Activated CD4-positive, alpha-beta T cell treated with anti-CD3 and anti-CD28 coated beads, Interleukin-10, Interleukin-2, amounts not matched to agents 100 ng/mL and 50 ng/mL, durations not matched to agents 16 hours and 8 hours (primary cell): ENCODE results near the gene KLHL30.

Experiments used
- DNase-seq: peaks from one replicate; pipeline ENCODE4 v3.0.0-alpha.2; 2020

Gene KLHL30

GRCh38 chr2:238151205-238151604 is 12.7 kb downstream of the KLHL30 start:
- DNase-seq = no peak

DNA sequence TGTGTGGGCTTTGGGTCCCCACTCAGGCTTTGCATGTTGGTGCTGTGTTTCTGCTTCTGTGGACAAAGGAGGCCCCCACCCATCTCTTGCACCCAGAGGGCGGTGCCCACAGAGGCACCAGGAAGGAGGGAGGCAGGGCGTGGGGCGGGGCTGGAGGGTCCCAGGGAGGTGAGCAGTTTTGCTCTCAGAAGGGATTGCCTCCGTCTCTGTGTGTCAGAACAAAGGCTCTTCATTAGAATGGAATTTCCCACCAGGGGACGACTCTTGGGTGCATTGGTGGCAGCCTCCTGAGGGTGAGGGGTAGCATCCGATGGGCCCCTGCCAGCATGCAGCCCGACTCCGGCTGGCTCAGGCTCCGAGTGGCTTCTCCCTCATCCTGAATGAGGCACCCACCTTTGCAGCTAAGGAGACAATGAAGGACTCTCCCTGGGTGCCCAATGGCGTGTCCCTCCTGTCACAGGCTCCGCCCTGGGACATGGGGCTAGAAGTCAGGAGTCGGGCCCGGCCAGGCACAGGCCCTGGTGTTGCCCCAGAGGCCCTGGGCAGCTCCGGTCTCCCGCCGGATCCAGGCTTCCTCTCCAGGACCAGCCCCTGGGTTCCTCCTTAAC is 13.3 kb downstream of the KLHL30 start:
- DNase-seq = no peak

DNA sequence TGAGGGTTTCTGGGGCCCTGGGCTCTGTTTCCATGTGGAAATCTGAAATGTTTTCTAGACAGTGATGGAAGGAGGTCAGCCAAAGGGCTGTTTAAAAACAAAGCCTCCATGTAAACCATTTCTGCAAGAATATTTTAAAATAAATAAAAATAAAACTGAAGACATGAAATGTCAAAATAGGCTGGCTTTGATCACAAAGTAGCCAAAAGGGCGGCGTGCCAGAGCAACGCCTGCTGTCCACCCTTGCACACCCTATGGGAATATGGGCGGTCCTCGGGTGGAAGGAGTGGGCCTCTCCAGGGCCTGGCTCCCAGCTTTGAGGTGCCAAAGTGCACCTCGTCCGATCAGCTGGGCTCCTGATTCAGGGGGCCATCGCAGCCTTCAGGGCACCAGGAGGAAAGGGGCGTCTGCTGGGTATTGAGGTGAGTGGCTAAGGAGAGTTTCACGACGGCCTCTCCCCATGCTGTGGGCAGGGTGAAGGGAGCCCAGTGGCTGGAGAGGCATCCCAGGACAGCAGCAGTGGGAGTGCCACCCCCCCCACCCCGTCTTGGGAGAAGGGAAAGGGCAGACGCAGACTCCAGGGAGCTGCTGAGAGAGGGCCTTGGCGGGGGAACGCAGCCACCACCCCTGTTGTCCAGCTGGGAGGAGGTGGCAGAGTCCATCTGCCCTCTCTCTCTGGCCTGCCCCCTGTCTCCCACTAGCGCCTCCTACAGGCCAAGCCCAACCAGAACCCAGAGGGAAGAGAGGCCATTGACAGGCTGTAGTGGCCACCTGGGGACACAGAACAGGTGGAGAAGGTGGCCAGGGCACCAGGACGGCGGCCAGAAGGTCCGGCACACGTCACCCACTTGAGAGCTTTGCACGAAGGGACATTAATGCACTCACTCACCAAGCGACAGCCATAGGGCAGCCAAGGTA is 14.6 kb downstream of the KLHL30 start:
- DNase-seq = no peak

- no peak for DNase-seq
Measured at GRCh38 chr2:238154570-238154969, 16.1 kb downstream of the KLHL30 start.

- no peak for DNase-seq
Measured at GRCh38 chr2:238155051-238155760, 16.7 kb downstream of the KLHL30 start.

- no peak for DNase-seq
Measured at GRCh38 chr2:238155761-238156694, 17.6 kb downstream of the KLHL30 start.

DNA sequence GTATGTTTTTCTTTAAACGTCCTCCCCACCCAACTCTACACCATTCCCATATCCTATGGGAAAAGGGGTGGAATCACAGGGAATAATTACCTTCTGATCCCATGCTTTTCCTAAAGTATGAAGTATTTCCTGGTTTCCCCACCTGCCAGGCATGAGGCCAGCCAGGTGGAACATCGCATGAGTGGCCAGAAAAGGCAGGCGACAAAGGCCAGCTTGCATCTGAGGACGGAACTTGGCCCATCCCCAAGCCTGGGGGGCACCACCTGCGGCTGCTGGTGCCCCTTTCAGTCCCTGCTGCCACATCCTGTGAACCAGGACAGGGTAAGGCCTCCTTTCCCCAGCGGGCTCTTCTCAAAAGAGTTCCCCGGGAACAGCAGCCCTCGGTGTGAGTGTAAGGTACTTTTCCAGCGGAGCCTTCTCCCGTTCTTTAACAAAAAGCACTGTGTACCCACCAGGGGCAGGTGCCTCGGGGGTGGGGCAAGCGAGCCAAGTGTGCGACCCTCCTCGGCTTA is 19.1 kb downstream of the KLHL30 start:
- DNase-seq = no peak

GRCh38 chr2:238158018-238158508 is 19.6 kb downstream of the KLHL30 start:
- DNase-seq = no peak

- peak; percentile 60 for DNase-seq
Measured at GRCh38 chr2:238158509-238159070, 20.1 kb downstream of the KLHL30 start, which contains the start of gene ERFE. Gene ERFE, plus strand, starts transcription at chr2:238158970. Its CDS starts 38 bp downstream, at chr2:238159008.

DNA sequence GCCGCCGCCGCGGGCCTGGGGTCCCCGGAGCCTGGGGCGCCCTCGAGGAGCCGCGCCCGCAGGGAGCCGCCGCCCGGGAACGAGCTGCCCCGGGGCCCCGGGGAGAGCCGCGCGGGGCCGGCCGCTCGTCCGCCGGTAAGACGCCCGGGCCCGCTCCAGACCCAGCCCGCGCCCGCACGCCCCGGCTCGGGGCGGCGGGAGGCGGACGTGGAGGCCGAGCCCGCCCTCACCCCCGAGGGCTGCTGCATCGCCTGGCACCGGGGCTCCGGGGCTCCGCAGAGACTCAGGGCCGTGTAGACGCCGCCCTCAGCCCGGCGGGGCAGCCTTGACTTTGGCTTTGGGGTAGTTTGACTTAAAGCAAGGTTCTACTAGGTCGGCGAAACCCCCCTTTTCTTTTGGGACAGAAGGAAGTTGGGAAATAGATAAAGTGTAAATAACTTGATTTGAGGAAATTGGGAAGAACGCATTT is 20.6 kb downstream of the KLHL30 start:
- DNase-seq = peak; percentile 23

GRCh38 chr2:238159661-238160205 is 21.3 kb downstream of the KLHL30 start:
- no peak for DNase-seq

- no peak for DNase-seq
Measured at GRCh38 chr2:238160206-238161129, 22.0 kb downstream of the KLHL30 start.

GRCh38 chr2:238161291-238162051 is 23.0 kb downstream of the KLHL30 start:
- DNase-seq = no peak

DNA sequence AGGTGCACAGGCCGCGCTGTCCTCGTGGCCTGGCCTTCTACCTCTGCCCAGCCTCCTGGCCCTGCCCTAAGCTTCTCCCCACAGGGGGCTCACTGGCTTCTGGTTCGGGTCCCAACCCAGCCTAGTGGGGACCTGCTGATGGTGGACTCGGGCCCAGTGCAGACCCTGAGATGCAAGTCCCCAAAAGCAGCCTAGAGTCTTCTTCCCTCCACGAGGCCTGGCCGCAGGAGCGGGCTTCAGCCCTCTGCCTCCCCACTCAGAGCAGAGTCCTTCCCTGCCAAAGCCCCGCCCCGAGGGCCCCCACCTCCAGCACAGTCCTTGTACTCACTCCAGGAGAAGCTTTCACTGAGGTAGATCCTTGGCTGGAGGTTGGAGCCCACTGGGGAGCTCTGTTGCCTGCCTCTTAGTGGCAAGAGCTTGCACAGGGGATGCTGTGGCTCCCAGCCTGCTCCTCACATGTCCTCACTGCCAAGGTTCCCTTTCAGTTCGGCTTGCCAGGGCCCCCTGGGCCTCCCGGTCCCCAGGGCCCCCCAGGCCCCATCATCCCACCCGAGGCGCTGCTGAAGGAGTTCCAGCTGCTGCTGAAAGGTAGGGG is 23.9 kb downstream of the KLHL30 start:
- DNase-seq = no peak

DNA sequence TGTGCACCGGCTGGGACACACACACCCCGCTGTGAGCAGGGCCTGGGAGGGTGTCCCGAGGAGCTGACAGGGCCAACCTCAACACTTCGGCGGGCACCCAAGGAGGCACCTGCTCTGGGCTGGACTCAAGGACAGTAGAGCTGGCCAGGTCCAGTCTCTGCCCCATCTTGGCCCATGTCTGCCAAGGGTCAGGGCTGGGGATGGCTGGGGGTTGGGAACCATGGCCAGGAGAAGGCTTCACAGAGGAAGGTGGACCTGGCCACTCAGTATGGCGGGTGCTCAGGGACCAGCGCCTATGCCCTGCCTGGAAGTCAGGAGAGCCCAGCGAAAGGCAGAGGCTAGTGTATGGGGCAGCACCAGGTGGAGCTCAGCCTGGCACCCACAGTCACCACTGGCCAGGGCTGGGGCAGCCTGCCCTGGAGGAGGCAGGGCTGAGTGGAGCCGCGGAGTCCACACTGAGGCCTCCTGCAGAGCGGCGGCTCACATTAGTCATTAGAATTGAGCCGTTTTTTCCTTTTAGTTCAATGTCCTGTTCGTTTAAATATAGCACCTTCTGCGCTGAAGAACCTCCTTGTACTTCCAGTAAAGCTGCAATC is 24.5 kb downstream of the KLHL30 start:
- no peak for DNase-seq

GRCh38 chr2:238163481-238164198 is 25.2 kb downstream of the KLHL30 start:
- DNase-seq = no peak

DNA sequence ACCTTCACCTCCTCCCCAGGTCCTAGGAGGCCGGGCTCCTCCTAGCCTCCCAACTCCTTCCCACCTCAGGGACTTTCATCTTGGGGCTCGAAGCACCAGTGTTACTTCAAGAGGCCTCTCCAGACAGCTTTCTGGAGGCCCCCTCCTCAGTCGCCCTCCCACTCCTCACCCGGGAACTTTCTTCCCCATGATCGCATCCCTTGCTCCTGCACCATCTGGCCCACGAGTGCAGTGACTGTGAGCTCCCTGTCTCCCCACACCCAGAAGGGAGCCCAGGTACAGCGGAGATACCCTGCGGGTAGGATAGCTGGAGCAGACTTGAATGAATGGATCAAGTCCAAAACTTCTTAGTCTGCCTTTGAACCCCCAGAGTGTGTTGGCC is 26.4 kb downstream of the KLHL30 start:
- DNase-seq = no peak
